Progenitor cell of endocrine pancreas (in vitro differentiated cells): ENCODE results near the gene CR2. TPM values are rescaled to one million over a fixed set of nuclear protein-coding genes. Genes with fewer than 3 reads are reported as not detected.

Experiments
- DNase-seq: peaks from one replicate; pipeline ENCODE4 v3.0.0; 2021; ENCODE audit warnings: low spot score; ENCODE audit not compliant: unreplicated experiment
- H3K27ac Mint-ChIP-seq: 2 replicates; pipeline ENCODE4 v1.8.0; 2021; ENCODE audit warnings: mild to moderate bottlenecking, moderate library complexity, mixed read lengths
- H3K27me3 Mint-ChIP-seq: 2 replicates; pipeline ENCODE4 v1.8.0; 2021; ENCODE audit warnings: mixed read lengths
- H3K36me3 Mint-ChIP-seq: 2 replicates; pipeline ENCODE4 v1.8.0; 2022; ENCODE audit warnings: mixed read lengths; ENCODE audit not compliant: insufficient read depth
- H3K4me1 Mint-ChIP-seq: 2 replicates; pipeline ENCODE4 v1.8.0; 2021; ENCODE audit warnings: low read depth, mixed read lengths
- H3K4me3 Mint-ChIP-seq: 2 replicates; pipeline ENCODE4 v1.8.0; 2021; ENCODE audit warnings: low read depth, mild to moderate bottlenecking, moderate library complexity, mixed read lengths
- H3K9me3 Mint-ChIP-seq: 2 replicates; pipeline ENCODE4 v1.8.0; 2021; ENCODE audit warnings: low read depth, mixed read lengths
- CTCF ChIP-seq: fragments of 200-600 bp; sonication (generic); IDR thresholded peaks from one replicate; pipeline ENCODE4 v1.5.0; 2021; ENCODE audit warnings: antibody characterized with exemption, mild to moderate bottlenecking; ENCODE audit not compliant: unreplicated experiment
- total RNA-seq: library from RNA; stranded (reverse); gene quantifications from 2 replicates; pipeline ENCODE4 v1.2.1, GENCODE V29; 2021

The CR2 gene
- total RNA-seq, 1 donor from 2014 or later: 0.17 TPM

DNA sequence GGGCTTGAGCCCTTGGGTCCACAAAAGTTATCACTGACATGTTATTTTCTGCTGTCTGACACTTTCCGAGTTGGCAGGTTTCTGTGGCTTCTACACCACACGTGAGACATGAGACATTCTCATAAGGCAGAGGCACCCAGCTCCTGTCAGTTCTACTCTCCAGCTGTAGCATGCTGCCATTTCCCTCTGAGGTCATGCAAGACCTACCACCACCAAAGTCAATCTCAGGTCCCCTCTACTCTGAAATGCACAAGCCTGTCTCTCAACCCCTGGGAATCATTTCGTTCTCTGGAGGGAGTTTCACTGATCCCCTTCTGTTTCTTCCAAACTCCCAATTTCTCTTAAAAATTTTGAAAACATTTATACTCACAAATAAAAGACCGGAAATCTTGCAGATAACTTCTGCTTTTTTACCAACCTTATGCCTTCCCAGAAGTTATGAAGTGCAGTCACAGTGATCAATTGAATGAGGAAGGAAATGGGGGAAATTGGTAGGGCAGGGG is 39.5 kb upstream of the CR2 start:
- no peak overlapping the region for H3K27ac Mint-ChIP-seq
- no peaks in the 10 kb centered on the region for H3K4me1 Mint-ChIP-seq
- no peaks in the 10 kb centered on the region for H3K9me3 Mint-ChIP-seq
- peaks cover 8% of the 10 kb centered on the region for H3K27me3 Mint-ChIP-seq
- H3K36me3 Mint-ChIP-seq: no peaks in the 10 kb centered on the region
- no peak for TF ChIP-seq CTCF
- no peak overlapping the region for H3K4me3 Mint-ChIP-seq
- DNase-seq: no peak

DNA sequence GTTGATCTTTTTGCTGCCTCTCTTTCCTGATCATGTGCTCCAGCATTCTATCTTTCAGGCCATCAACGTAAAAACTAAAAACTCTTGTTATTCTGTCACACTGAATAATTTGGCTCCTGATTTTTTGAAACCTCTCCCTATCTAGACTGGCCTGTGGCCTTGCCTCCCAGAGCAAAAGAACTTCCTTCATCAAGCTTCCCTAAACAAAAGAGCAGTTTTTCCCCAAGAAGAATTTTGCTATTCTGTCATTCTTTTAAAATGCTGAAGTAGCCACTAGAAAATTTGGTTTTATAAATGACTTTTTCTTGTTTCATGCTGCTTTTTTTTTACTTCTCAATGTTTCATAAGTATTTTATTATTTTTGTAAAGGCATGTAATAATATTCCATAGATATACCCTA is 37.1 kb upstream of the CR2 start:
- peaks cover 8% of the 10 kb centered on the region for H3K27me3 Mint-ChIP-seq
- TF ChIP-seq CTCF: no peak
- H3K9me3 Mint-ChIP-seq: no peaks in the 10 kb centered on the region
- H3K4me1 Mint-ChIP-seq: no peaks in the 10 kb centered on the region
- no peaks in the 10 kb centered on the region for H3K36me3 Mint-ChIP-seq
- no peak for DNase-seq
- no peak overlapping the region for H3K27ac Mint-ChIP-seq
- H3K4me3 Mint-ChIP-seq: no peak overlapping the region

- no peak for TF ChIP-seq CTCF
- Mint-ChIP-seq H3K27ac (no peak overlapping the region), H3K27me3 (peaks cover 9% of the 10 kb centered on the region), H3K4me1 (no peaks in the 10 kb centered on the region), H3K36me3 (no peaks in the 10 kb centered on the region), H3K4me3 (no peak overlapping the region), H3K9me3 (no peaks in the 10 kb centered on the region)
- DNase-seq: no peak
Measured at GRCh38 chr1:207418351-207418750, 35.8 kb upstream of the CR2 start.

GRCh38 chr1:207420109-207420508 is 34.0 kb upstream of the CR2 start:
- no peak overlapping the region for H3K4me3 Mint-ChIP-seq
- H3K9me3 Mint-ChIP-seq: no peaks in the 10 kb centered on the region
- TF ChIP-seq CTCF: no peak
- DNase-seq: no peak
- H3K4me1 Mint-ChIP-seq: peaks cover 2% of the 10 kb centered on the region
- H3K27me3 Mint-ChIP-seq: peaks cover 19% of the 10 kb centered on the region
- no peaks in the 10 kb centered on the region for H3K36me3 Mint-ChIP-seq
- H3K27ac Mint-ChIP-seq: no peak overlapping the region

DNA sequence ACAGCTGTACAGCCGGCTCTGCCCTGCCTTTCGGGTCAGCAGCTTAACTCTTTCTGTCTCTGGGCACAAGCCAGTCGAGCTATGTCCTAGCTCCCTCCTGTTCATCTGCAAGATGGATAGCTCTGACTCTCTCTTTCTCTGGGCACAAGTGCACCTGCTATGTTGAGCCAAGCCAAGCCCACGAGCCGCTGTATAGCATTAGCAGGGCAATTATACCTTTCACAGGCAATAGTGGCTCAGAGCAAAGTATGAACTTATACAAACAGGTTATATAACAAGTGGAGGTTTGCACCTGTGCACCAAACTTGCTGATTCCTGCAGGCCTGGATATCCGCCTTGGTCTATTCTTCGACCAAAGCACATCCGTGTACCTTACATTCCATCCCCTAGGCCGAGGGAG is 33.0 kb upstream of the CR2 start:
- Mint-ChIP-seq H3K36me3 (no peaks in the 10 kb centered on the region), H3K27me3 (peaks cover 23% of the 10 kb centered on the region), H3K9me3 (no peaks in the 10 kb centered on the region), H3K4me1 (peaks cover 2% of the 10 kb centered on the region), H3K27ac (no peak overlapping the region), H3K4me3 (no peak overlapping the region)
- no peak for TF ChIP-seq CTCF
- no peak for DNase-seq
